Esophagus squamous epithelium (tissue), 4 donors: ENCODE measurements around the gene LDLRAD4.

Source experiments
- POLR2A ChIP-seq, 4 donors: fragments of 450-650 bp; IDR thresholded peaks; one replicate each; pipeline ENCODE4 v1.6.1; 2017; ENCODE audit warnings: antibody characterized with exemption in 4 of 4, mild to moderate bottlenecking in 4 of 4, moderate library complexity in 3 of 4
- TF ChIP-seq, protein P1 (sequence below), 6 experiments: fragments of 450-650 bp in 4 of 6; fragments of 200-600 bp in 2 of 6; sonication (generic) in 2 of 6; IDR thresholded peaks; one replicate each; pipeline ENCODE4 v1.5.1; 2016 to 2019; ENCODE audit warnings: antibody characterized with exemption in 6 of 6, mild to moderate bottlenecking in 4 of 6, moderate library complexity in 4 of 6

DNA sequence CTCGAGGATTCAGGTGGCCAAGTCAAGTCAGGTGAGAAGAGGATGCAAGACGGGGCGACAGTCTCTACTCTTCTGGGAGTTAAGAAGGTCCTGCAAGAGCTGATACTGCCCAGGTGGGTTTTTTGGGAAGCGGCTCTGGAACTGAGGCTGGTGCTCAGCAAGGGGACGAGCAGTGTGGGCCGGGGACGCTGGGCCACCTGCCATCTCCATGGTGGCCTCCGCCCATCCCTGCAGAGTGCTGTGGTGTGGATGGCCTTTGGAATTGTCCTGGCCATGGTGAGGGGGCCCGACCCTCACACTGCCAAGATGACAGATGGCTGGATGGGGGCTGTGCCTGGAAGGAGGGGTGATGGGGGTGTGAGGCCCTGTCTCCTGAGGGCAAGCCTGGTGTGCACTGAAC, 34.2 kb upstream of the LDLRAD4 start:
- TF ChIP-seq POLR2A (IDR thresholded peaks at IDR 0.05) = no peak
- TF ChIP-seq, protein P1, sequence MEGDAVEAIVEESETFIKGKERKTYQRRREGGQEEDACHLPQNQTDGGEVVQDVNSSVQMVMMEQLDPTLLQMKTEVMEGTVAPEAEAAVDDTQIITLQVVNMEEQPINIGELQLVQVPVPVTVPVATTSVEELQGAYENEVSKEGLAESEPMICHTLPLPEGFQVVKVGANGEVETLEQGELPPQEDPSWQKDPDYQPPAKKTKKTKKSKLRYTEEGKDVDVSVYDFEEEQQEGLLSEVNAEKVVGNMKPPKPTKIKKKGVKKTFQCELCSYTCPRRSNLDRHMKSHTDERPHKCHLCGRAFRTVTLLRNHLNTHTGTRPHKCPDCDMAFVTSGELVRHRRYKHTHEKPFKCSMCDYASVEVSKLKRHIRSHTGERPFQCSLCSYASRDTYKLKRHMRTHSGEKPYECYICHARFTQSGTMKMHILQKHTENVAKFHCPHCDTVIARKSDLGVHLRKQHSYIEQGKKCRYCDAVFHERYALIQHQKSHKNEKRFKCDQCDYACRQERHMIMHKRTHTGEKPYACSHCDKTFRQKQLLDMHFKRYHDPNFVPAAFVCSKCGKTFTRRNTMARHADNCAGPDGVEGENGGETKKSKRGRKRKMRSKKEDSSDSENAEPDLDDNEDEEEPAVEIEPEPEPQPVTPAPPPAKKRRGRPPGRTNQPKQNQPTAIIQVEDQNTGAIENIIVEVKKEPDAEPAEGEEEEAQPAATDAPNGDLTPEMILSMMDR (IDR thresholded peaks at IDR 0.05) = no peak
